H9 (cell line): ENCODE results near the gene RPL27. TPM values are rescaled to one million over a fixed set of nuclear protein-coding genes. Genes with fewer than 3 reads are reported as not detected.
A peak's percentile ranks its signal among the peaks of the same experiment; 100 is the strongest.
"Not testable (repeated sequence)": the region's sequence is repeated elsewhere in the genome, so short reads cannot be mapped to it uniquely, and the experiment has no call there.

ENCODE experiments used
- DNase-seq: peaks from one replicate; pipeline ENCODE4 v3.0.0-alpha.2; 2017
- H2AFZ ChIP-seq: one replicate; pipeline ENCODE4 v1.6.1; 2013; ENCODE audit warnings: mild to moderate bottlenecking, low read length, control low read depth, moderate library complexity
- H2AK5ac ChIP-seq: 2 replicates; pipeline ENCODE4 v1.6.1; 2013; ENCODE audit warnings: low read length, control low read depth, mixed read lengths; ENCODE audit not compliant: insufficient read length
- H2BK120ac ChIP-seq: one replicate; pipeline ENCODE4 v1.6.1; 2013; ENCODE audit warnings: low read depth, mild to moderate bottlenecking, low read length, control low read depth, inconsistent platforms; ENCODE audit not compliant: poor library complexity, severe bottlenecking
- H2BK12ac ChIP-seq: 2 replicates; pipeline ENCODE4 v1.6.1; 2013; ENCODE audit warnings: low read length, control low read depth, mixed read lengths, low read depth; ENCODE audit not compliant: insufficient read length
- H2BK15ac ChIP-seq: 2 replicates; pipeline ENCODE4 v1.6.1; 2013; ENCODE audit warnings: low read depth, low read length, control low read depth
- H2BK20ac ChIP-seq: one replicate; pipeline ENCODE4 v1.6.1; 2013; ENCODE audit warnings: low read depth, mild to moderate bottlenecking, low read length, control low read depth, inconsistent platforms; ENCODE audit not compliant: poor library complexity, severe bottlenecking
- H2BK5ac ChIP-seq: 2 replicates; pipeline ENCODE4 v1.6.1; 2013; ENCODE audit warnings: low read length, control low read depth, mixed read lengths; ENCODE audit not compliant: insufficient read length
- H3K14ac ChIP-seq: 2 replicates; pipeline ENCODE4 v1.6.1; 2013; ENCODE audit warnings: low read length, control low read depth; ENCODE audit not compliant: insufficient read depth
- H3K18ac ChIP-seq: 2 replicates; pipeline ENCODE4 v1.6.1; 2013; ENCODE audit warnings: low read depth, mild to moderate bottlenecking, mixed read lengths, low read length, control low read depth; ENCODE audit not compliant: insufficient read length
- H3K23ac ChIP-seq: 2 replicates; pipeline ENCODE4 v1.6.1; 2013; ENCODE audit warnings: low read length, control low read depth, mixed read lengths, low read depth; ENCODE audit not compliant: insufficient read length
- H3K23me2 ChIP-seq: 2 replicates; pipeline ENCODE4 v1.6.1; 2013; ENCODE audit warnings: low read depth, mild to moderate bottlenecking, mixed read lengths, low read length, control low read depth; ENCODE audit not compliant: insufficient read length, poor library complexity, severe bottlenecking
- H3K27ac ChIP-seq: 2 replicates; pipeline ENCODE4 v1.5.1; 2013; ENCODE audit warnings: low read length, control low read depth, mixed read lengths, low read depth; ENCODE audit not compliant: insufficient read length
- H3K27me3 ChIP-seq: 2 replicates; pipeline ENCODE4 v1.6.1; 2013; ENCODE audit warnings: low read length, control low read depth, inconsistent platforms; ENCODE audit not compliant: insufficient read depth
- H3K4ac ChIP-seq: 2 replicates; pipeline ENCODE4 v1.6.1; 2013; ENCODE audit warnings: low read depth, mild to moderate bottlenecking, control low read depth, inconsistent platforms, low read length, moderate library complexity
- H3K4me1 ChIP-seq: 2 replicates; pipeline ENCODE4 v1.6.1; 2013; ENCODE audit warnings: low read length, control low read depth, inconsistent platforms; ENCODE audit not compliant: insufficient read depth
- H3K4me2 ChIP-seq: 2 replicates; pipeline ENCODE4 v1.6.1; 2013; ENCODE audit warnings: low read length, control low read depth, mixed read lengths; ENCODE audit not compliant: insufficient read length, insufficient read depth
- H3K56ac ChIP-seq: 2 replicates; pipeline ENCODE4 v1.6.1; 2013; ENCODE audit warnings: low read depth, mild to moderate bottlenecking, mixed read lengths, low read length, control low read depth; ENCODE audit not compliant: insufficient read length
- H3K79me1 ChIP-seq: 2 replicates; pipeline ENCODE4 v1.6.1; 2013; ENCODE audit warnings: low read depth, mild to moderate bottlenecking, moderate library complexity, low read length, control low read depth, inconsistent platforms; ENCODE audit not compliant: insufficient read depth, poor library complexity, severe bottlenecking
- H3K79me2 ChIP-seq: 2 replicates; pipeline ENCODE4 v1.6.1; 2013; ENCODE audit warnings: low read length, control low read depth, inconsistent platforms; ENCODE audit not compliant: insufficient read depth
- H3K9ac ChIP-seq: 2 replicates; pipeline ENCODE4 v1.6.1; 2013; ENCODE audit warnings: low read length, control low read depth, mixed read lengths; ENCODE audit not compliant: insufficient read length; ENCODE audit errors: extremely low read depth
- H3K9me3 ChIP-seq: one replicate; pipeline ENCODE4 v1.6.1; 2013; ENCODE audit warnings: low read depth, low read length, inconsistent platforms; ENCODE audit not compliant: control insufficient read depth
- H3T11ph ChIP-seq: one replicate; pipeline ENCODE4 v1.6.1; 2013; ENCODE audit warnings: mild to moderate bottlenecking, low read length, control low read depth, inconsistent platforms
- H4K20me1 ChIP-seq: one replicate; pipeline ENCODE4 v1.6.1; 2013; ENCODE audit not compliant: control insufficient read depth, insufficient read length, insufficient read depth
- H4K5ac ChIP-seq: 2 replicates; pipeline ENCODE4 v1.6.1; 2013; ENCODE audit warnings: low read depth, mild to moderate bottlenecking, mixed read lengths, low read length, control low read depth; ENCODE audit not compliant: insufficient read length
- H4K8ac ChIP-seq: replicated peaks from 2 replicates; pipeline ENCODE4 v1.6.1; 2013; ENCODE audit warnings: low read length, control low read depth, mixed read lengths, low read depth; ENCODE audit not compliant: insufficient read length
- H4K91ac ChIP-seq: 2 replicates; pipeline ENCODE4 v1.6.1; 2013; ENCODE audit warnings: low read depth, mild to moderate bottlenecking, moderate library complexity, mixed read lengths, low read length, control low read depth; ENCODE audit not compliant: insufficient read length
- H3K27ac Mint-ChIP-seq, 3 experiments: 2 replicates in 2 of 3; 3 replicates in 1 of 3; pipeline ENCODE4 v1.8.0; 2020 to 2021; ENCODE audit warnings: mixed read lengths in 3 of 3, mild to moderate bottlenecking in 1 of 3, moderate library complexity in 1 of 3
- H3K27me3 Mint-ChIP-seq: 2 replicates; pipeline ENCODE4 v1.8.0; 2021; ENCODE audit warnings: low read depth, mild to moderate bottlenecking, moderate library complexity, mixed read lengths
- H3K36me3 Mint-ChIP-seq, 3 experiments: 2 replicates in 2 of 3; 3 replicates in 1 of 3; pipeline ENCODE4 v1.8.0; 2020 to 2021; ENCODE audit warnings: low read depth in 3 of 3, mixed read lengths in 3 of 3; ENCODE audit not compliant: insufficient read depth in 1 of 3
- H3K4me1 Mint-ChIP-seq, 2 experiments: 2 replicates each; pipeline ENCODE4 v1.8.0; 2020; ENCODE audit warnings: mixed read lengths in 2 of 2
- H3K4me3 Mint-ChIP-seq, 2 experiments: 2 replicates in 1 of 2; 3 replicates in 1 of 2; pipeline ENCODE4 v1.8.0; 2020 to 2021; ENCODE audit warnings: mild to moderate bottlenecking in 2 of 2, mixed read lengths in 2 of 2, moderate library complexity in 1 of 2
- H3K9me3 Mint-ChIP-seq, 2 experiments: 2 replicates in 1 of 2; 3 replicates in 1 of 2; pipeline ENCODE4 v1.8.0; 2020; ENCODE audit warnings: mild to moderate bottlenecking in 2 of 2, mixed read lengths in 2 of 2, moderate library complexity in 1 of 2
- WGBS: extraction: QIAGEN DNeasy Blood & Tissue Kit; methylation state at CpG from one replicate; pipeline ENCODE4 v1.1.7; 2013; ENCODE audit warnings: missing lambda C conversion rate, low lambda C conversion rate, mixed read lengths; ENCODE audit not compliant: insufficient read length; ENCODE audit errors: extremely low coverage; 5-methylcytosine and 5-hydroxymethylcytosine counted together
- total RNA-seq: library from RNA; stranded (reverse); gene quantifications from 2 replicates; pipeline ENCODE4 v1.2.1, GENCODE V29; 2021
- TF ChIP-seq, protein P1 (sequence below): fragments of 200-600 bp; sonication (generic); conservative IDR thresholded peaks from 3 replicates; pipeline ENCODE4 v1.8.0; 2021; ENCODE audit warnings: antibody characterized with exemption, mild to moderate bottlenecking

RPL27 gene
- total RNA-seq, 1 experiment from 2014 or later: 1,514 TPM

GRCh38 chr17:42999003-42999525, 845 bp downstream of the RPL27 start:
- peak overlapping the region; percentile 98 to 100 (median 99) for H3K27ac Mint-ChIP-seq
- H2BK15ac ChIP-seq: no peak overlapping the region
- H3K56ac ChIP-seq: peak overlapping the region; percentile 38
- peak overlapping the region; percentile 95 for H3K4me2 ChIP-seq
- peak overlapping the region; percentile 40; the same call in 1 of the 2 replicates for H3K4ac ChIP-seq
- peak overlapping the region; percentile 58 for H4K8ac ChIP-seq
- no peak overlapping the region for H3K27ac ChIP-seq
- no peaks in the 10 kb centered on the region; a peak in 1 of 5 replicates for H3K9me3 Mint-ChIP-seq
- H3K4me1 Mint-ChIP-seq: peaks cover 20 to 25% of the 10 kb centered on the region in 2 experiments
- peaks cover 10% of the 10 kb centered on the region for H3K23me2 ChIP-seq
- peak overlapping the region; percentile 97 to 98 for H3K4me3 Mint-ChIP-seq
- H2AFZ ChIP-seq: no peak overlapping the region
- no peak overlapping the region for H3T11ph ChIP-seq
- peak overlapping the region; percentile 98 for H3K9ac ChIP-seq
- no peaks in the 10 kb centered on the region for H4K20me1 ChIP-seq
- no peak overlapping the region for H3K23ac ChIP-seq
- peak overlapping the region; percentile 74 for H4K5ac ChIP-seq
- no peak for DNase-seq
- no peak overlapping the region for H2AK5ac ChIP-seq
- H3K79me1 ChIP-seq: peaks cover 6% of the 10 kb centered on the region
- no CpG with 5 or more reads among the region's 10 CpGs for WGBS
- no peaks in the 10 kb centered on the region for H3K27me3 ChIP-seq
- H2BK120ac ChIP-seq: no peak overlapping the region
- no peaks in the 10 kb centered on the region for H3K4me1 ChIP-seq
- H3K36me3 Mint-ChIP-seq: peaks cover 38 to 61% (median 54%) of the 10 kb centered on the region in 3 experiments
- H3K18ac ChIP-seq: peak overlapping the region; percentile 81
- H3K14ac ChIP-seq: peak overlapping the region; percentile 92; the same call in 1 of the 2 replicates
- no peaks in the 10 kb centered on the region for H3K27me3 Mint-ChIP-seq
- H4K91ac ChIP-seq: no peak overlapping the region
- H3K79me2 ChIP-seq: peaks cover 15% of the 10 kb centered on the region; the same call in 1 of the 2 replicates
- H2BK5ac ChIP-seq: no peak overlapping the region
- H2BK20ac ChIP-seq: no peak overlapping the region
- TF ChIP-seq, protein P1, sequence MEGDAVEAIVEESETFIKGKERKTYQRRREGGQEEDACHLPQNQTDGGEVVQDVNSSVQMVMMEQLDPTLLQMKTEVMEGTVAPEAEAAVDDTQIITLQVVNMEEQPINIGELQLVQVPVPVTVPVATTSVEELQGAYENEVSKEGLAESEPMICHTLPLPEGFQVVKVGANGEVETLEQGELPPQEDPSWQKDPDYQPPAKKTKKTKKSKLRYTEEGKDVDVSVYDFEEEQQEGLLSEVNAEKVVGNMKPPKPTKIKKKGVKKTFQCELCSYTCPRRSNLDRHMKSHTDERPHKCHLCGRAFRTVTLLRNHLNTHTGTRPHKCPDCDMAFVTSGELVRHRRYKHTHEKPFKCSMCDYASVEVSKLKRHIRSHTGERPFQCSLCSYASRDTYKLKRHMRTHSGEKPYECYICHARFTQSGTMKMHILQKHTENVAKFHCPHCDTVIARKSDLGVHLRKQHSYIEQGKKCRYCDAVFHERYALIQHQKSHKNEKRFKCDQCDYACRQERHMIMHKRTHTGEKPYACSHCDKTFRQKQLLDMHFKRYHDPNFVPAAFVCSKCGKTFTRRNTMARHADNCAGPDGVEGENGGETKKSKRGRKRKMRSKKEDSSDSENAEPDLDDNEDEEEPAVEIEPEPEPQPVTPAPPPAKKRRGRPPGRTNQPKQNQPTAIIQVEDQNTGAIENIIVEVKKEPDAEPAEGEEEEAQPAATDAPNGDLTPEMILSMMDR: no peak
- H3K9me3 ChIP-seq: no peaks in the 10 kb centered on the region
- no peak overlapping the region for H2BK12ac ChIP-seq

DNA sequence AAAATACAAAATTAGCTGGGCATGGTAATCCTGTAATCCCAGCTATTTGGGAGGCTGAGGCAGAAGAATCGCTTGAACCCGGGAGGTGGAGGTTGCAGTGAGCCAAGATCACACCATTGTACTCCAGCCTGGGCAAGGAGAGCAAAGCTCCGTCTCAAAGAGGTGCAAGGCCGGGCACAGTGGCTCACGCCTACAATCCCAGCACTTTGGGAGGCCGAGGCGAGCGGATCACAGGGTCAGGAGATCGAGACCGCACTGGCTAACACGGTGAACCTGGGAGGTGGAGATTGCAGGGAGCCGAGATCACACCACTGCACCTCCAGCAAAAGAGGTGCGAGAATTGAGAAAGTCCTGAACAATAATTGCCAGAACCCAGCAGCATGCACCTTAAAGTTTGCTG, 2.7 kb downstream of the RPL27 start:
- H2AFZ ChIP-seq, H4K91ac ChIP-seq, H3K4me1 ChIP-seq, H2BK15ac ChIP-seq, H2BK12ac ChIP-seq, H3K27ac ChIP-seq, H3K9me3 ChIP-seq, H2BK20ac ChIP-seq, H3K9ac ChIP-seq, H2BK5ac ChIP-seq, H3K18ac ChIP-seq, H3K79me1 ChIP-seq, H4K20me1 ChIP-seq, H2AK5ac ChIP-seq, H2BK120ac ChIP-seq, H3K27me3 Mint-ChIP-seq, H3K9me3 Mint-ChIP-seq, H3K14ac ChIP-seq, H4K8ac ChIP-seq, H4K5ac ChIP-seq, H3K4ac ChIP-seq, H3K4me2 ChIP-seq, DNase-seq, H3K23ac ChIP-seq, H3T11ph ChIP-seq, H3K56ac ChIP-seq, H3K27me3 ChIP-seq, H3K23me2 ChIP-seq: not testable (repeated sequence)
- H3K36me3 Mint-ChIP-seq: peaks cover 38 to 71% (median 54%) of the 10 kb centered on the region in 3 experiments
- H3K4me1 Mint-ChIP-seq: peaks cover 20 to 25% of the 10 kb centered on the region in 2 experiments
- no CpG with 5 or more reads among the region's 13 CpGs for WGBS
- peak overlapping the region; percentile 12 to 58; a peak in 3 of 5 replicates for H3K4me3 Mint-ChIP-seq
- peaks cover 15% of the 10 kb centered on the region; the same call in 1 of the 2 replicates for H3K79me2 ChIP-seq
- peak overlapping the region in 2 of 3 experiments; percentile 82 to 87; a peak in 4 of 7 replicates for H3K27ac Mint-ChIP-seq
